HCT116 (cell line): ENCODE results near the gene ZNF555. TPM values are rescaled to one million over a fixed set of nuclear protein-coding genes. Genes with fewer than 3 reads are reported as not detected.

Source experiments
- ATAC-seq: fragments of 200-7000 bp; cut with Tn5 transposase; 2 replicates; pipeline ENCODE4 v1.9.1; 2020; ENCODE audit warnings: mild to moderate bottlenecking, moderate library complexity
- BruUV-seq: library from RNA; stranded (reverse); fragments of 400-500 nt; replicated peaks from 2 replicates; lab custom pipeline; 2021; lab: Mats Ljungman, UMichigan
- CTCF ChIA-PET: fragments of 300-600 bp; sonication (Branson Sonifier 250); formaldehyde crosslinking; loops from one replicate; lab custom pipeline; 2021; ENCODE audit warnings: antibody characterized with exemption; lab: Charles Lee
- POLR2A ChIA-PET: fragments of 300-600, 350-600 bp; sonication (Branson Sonifier 250); formaldehyde crosslinking; loops from one replicate; lab custom pipeline; 2021; ENCODE audit warnings: antibody characterized with exemption; lab: Charles Lee
- RAD21 ChIA-PET, 2 experiments: fragments of 300-600 bp; sonication (Branson Sonifier 250); formaldehyde crosslinking; loops; one replicate each; lab custom pipeline; 2023; ENCODE audit warnings: low total read pairs in 2 of 2; ENCODE audit not compliant: uncharacterized antibody in 2 of 2, unreplicated experiment in 2 of 2, low non-redundant PET in 1 of 2; lab: Charles Lee
- DNase-seq: peaks from one replicate; pipeline ENCODE4 v3.0.0-alpha.2; 2010; ENCODE audit warnings: low read depth, low spot score
- H2AFZ ChIP-seq: fragments of 200-600 bp; shearing (Covaris generic), sonication (generic); 2 replicates; pipeline ENCODE4 v1.6.1; 2017; ENCODE audit warnings: low read depth, mixed run types, mixed read lengths, antibody characterized with exemption, low read length; ENCODE audit not compliant: poor library complexity, severe bottlenecking
- H3K27ac ChIP-seq: 2 replicates; pipeline ENCODE4 v1.5.1; 2012; ENCODE audit warnings: low read depth, low read length
- H3K27me3 ChIP-seq: fragments of 200-600 bp; sonication (generic); 2 replicates; pipeline ENCODE4 v1.6.1; 2016; ENCODE audit warnings: mixed run types, low read length, mixed read lengths; ENCODE audit not compliant: insufficient read depth
- H3K36me3 ChIP-seq, 2 experiments: fragments of 200-500 bp in 1 of 2; fragments of 200-600 bp in 1 of 2; sonication (Bioruptor generic) in 1 of 2; sonication (generic) in 1 of 2; 2 replicates each; pipeline versions ENCODE4 v1.5.1 to v1.6.1; 2014 to 2016; ENCODE audit warnings: low read length in 2 of 2, inconsistent platforms in 1 of 2, mixed read lengths in 1 of 2, mixed run types in 1 of 2; ENCODE audit not compliant: insufficient read depth in 2 of 2, control insufficient read depth in 1 of 2
- H3K4me1 ChIP-seq, 2 experiments: fragments of 200-600 bp in 1 of 2; sonication (generic) in 1 of 2; 2 replicates each; pipeline versions ENCODE4 v1.5.1 to v1.6.1; 2012 to 2017; ENCODE audit warnings: low read length in 2 of 2, inconsistent platforms in 1 of 2, mild to moderate bottlenecking in 1 of 2, mixed read lengths in 1 of 2, mixed run types in 1 of 2, moderate library complexity in 1 of 2; ENCODE audit not compliant: insufficient read depth in 2 of 2, control insufficient read depth in 1 of 2
- H3K4me2 ChIP-seq: fragments of 200-600 bp; sonication (generic); 2 replicates; pipeline ENCODE4 v1.6.1; 2017; ENCODE audit warnings: mixed run types, low read length, mixed read lengths
- H3K4me3 ChIP-seq, 2 experiments: fragments of 200-600 bp in 1 of 2; sonication (generic) in 1 of 2; replicated peaks in 1 of 2; 2 replicates each; pipeline ENCODE4 v1.5.1; 2011 to 2016; ENCODE audit warnings: low read length in 2 of 2, control low read depth in 1 of 2, low read depth in 1 of 2, mild to moderate bottlenecking in 1 of 2, mixed read lengths in 1 of 2, mixed run types in 1 of 2
- H3K79me2 ChIP-seq: fragments of 200-600 bp; sonication (generic); 2 replicates; pipeline ENCODE4 v1.6.1; 2017; ENCODE audit warnings: mild to moderate bottlenecking, mixed run types, low read length, moderate library complexity, mixed read lengths; ENCODE audit not compliant: insufficient read depth
- H3K9ac ChIP-seq: fragments of 200-600 bp; sonication (generic); 2 replicates; pipeline ENCODE4 v1.6.1; 2016; ENCODE audit warnings: low read length, mixed read lengths
- H3K9me2 ChIP-seq: fragments of 200-600 bp; sonication (generic), shearing (Covaris generic); 2 replicates; pipeline ENCODE4 v1.6.1; 2017; ENCODE audit warnings: mixed run types, mild to moderate bottlenecking, moderate library complexity; ENCODE audit not compliant: insufficient read depth
- H3K9me3 ChIP-seq, 2 experiments: fragments of 200-500 bp in 1 of 2; fragments of 200-600 bp in 1 of 2; sonication (Bioruptor generic) in 1 of 2; sonication (generic) in 1 of 2; 2 replicates each; pipeline ENCODE4 v1.6.1; 2014 to 2017; ENCODE audit warnings: low read length in 2 of 2, mixed read lengths in 2 of 2, inconsistent platforms in 1 of 2, low read depth in 1 of 2, mild to moderate bottlenecking in 1 of 2, mixed run types in 1 of 2, moderate library complexity in 1 of 2; ENCODE audit not compliant: control insufficient read depth in 1 of 2, insufficient read depth in 1 of 2
- H4K20me1 ChIP-seq: fragments of 200-600 bp; sonication (generic), shearing (Covaris generic); 2 replicates; pipeline ENCODE4 v1.6.1; 2017; ENCODE audit warnings: mixed run types, mild to moderate bottlenecking, moderate library complexity; ENCODE audit not compliant: insufficient read depth
- ATF3 ChIP-seq: IDR thresholded peaks from 2 replicates; pipeline ENCODE4 v1.6.1; 2012
- CBX3 ChIP-seq: IDR thresholded peaks from 2 replicates; pipeline ENCODE4 v1.6.1; 2012; ENCODE audit warnings: low read depth
- CEBPB ChIP-seq: IDR thresholded peaks from 2 replicates; pipeline ENCODE4 v1.6.1; 2012; ENCODE audit warnings: low read depth
- CTCF ChIP-seq, 3 experiments: fragments of 200-600 bp in 1 of 3; sonication (generic) in 1 of 3; IDR thresholded peaks in 2 of 3; conservative IDR thresholded peaks in 1 of 3; 2 replicates each; pipeline ENCODE4 v1.5.1; 2012 to 2017; ENCODE audit warnings: low read depth in 2 of 3, low read length in 2 of 3, antibody characterized with exemption in 1 of 3, borderline replicate concordance in 1 of 3, control low read depth in 1 of 3, mild to moderate bottlenecking in 1 of 3, mixed read lengths in 1 of 3, mixed run types in 1 of 3, moderate library complexity in 1 of 3; ENCODE audit not compliant: insufficient read depth in 1 of 3
- ELF1 ChIP-seq: IDR thresholded peaks from 2 replicates; pipeline ENCODE4 v1.6.1; 2012; ENCODE audit warnings: low read depth, borderline replicate concordance
- FOSL1 ChIP-seq: IDR thresholded peaks from 2 replicates; pipeline ENCODE4 v1.6.1; 2012; ENCODE audit warnings: low read depth
- POLR2AphosphoS5 ChIP-seq: IDR thresholded peaks from 2 replicates; pipeline ENCODE4 v1.6.1; 2011; ENCODE audit warnings: mild to moderate bottlenecking, low read depth, low read length, moderate library complexity
- RAD21 ChIP-seq: IDR thresholded peaks from 2 replicates; pipeline ENCODE4 v1.6.1; 2012; ENCODE audit warnings: low read depth, mild to moderate bottlenecking
- SIN3A ChIP-seq: IDR thresholded peaks from 2 replicates; pipeline ENCODE4 v1.6.1; 2012; ENCODE audit warnings: low read depth
- SRF ChIP-seq: IDR thresholded peaks from 2 replicates; pipeline ENCODE4 v1.6.1; 2012; ENCODE audit warnings: low read depth
- ZNF274 ChIP-seq: fragments of 200-500 bp; sonication (Bioruptor generic); IDR thresholded peaks from 2 replicates; pipeline ENCODE4 v1.6.1; 2014; ENCODE audit warnings: mild to moderate bottlenecking, low read depth, low read length, inconsistent platforms
- intact Hi-C: fragments of 100-400 bp; cut with micrococcal nuclease; formaldehyde crosslinking; loops from 2 replicates; pipeline ENCODE4 v1.10.0; 2022
- total RNA-seq: library from RNA; stranded (reverse); gene quantifications from one replicate; pipeline ENCODE4 v1.2.1, GENCODE V29; 2021; ENCODE audit not compliant: unreplicated experiment

Gene ZNF555
- total RNA-seq, 1 experiment from 2014 or later: 4.5 TPM

GRCh38 chr19:2887391-2887914, 46.2 kb downstream of the ZNF555 start:
- no peak overlapping the region for H3K4me3 ChIP-seq
- CTCF ChIA-PET: interaction anchor here (0.6 to 2.1 kb wide), 8 partner anchors 13 to 239 kb away, joined by 3 to 19 read pairs (median 4); partner anchors contain the start of genes ZNF555, ZNF57 and ZNF77
- peak; percentile 90 for ATAC-seq

More at GRCh38 chr19:2887391-2887914, 46.2 kb downstream of the ZNF555 start:
- Histone ChIP-seq H3K9ac (no peak overlapping the region), H3K36me3 (no peaks in the 10 kb centered on the region), H3K27ac (no peak overlapping the region), H3K79me2 (no peaks in the 10 kb centered on the region), H3K9me2 (no peaks in the 10 kb centered on the region), H3K27me3 (no peaks in the 10 kb centered on the region), H3K9me3 (no peaks in the 10 kb centered on the region; a peak in 1 of 4 replicates), H2AFZ (peak overlapping the region; percentile 59), H4K20me1 (no peaks in the 10 kb centered on the region), H3K4me1 (no peaks in the 10 kb centered on the region), H3K4me2 (peak overlapping the region; percentile 7; the same call in 1 of the 2 replicates)
- DNase-seq: peak; percentile 64
- ChIA-PET RAD21 (interaction anchor here (0.5 to 0.6 kb wide), 2 partner anchors 11 to 65 kb away, joined by 3 to 4 read pairs; no protein-coding TSS in a partner anchor), POLR2A (interaction anchor here (1.1 to 1.2 kb wide), 2 partner anchors 13 to 63 kb away, joined by 6 to 9 read pairs; partner anchors contain the start of gene ZNF57)
- TF ChIP-seq FOSL1 (peak; percentile 13; the same call in 1 of the 2 replicates), ELF1 (no peak), CBX3 (peak; percentile 37; the same call in 1 of the 2 replicates), POLR2AphosphoS5 (no peak), ZNF274 (no peak), RAD21 (peak; percentile 68), CTCF (IDR thresholded peaks at IDR 0.05 in 2 of 3, conservative IDR thresholded peaks at IDR 0.05 in 1 of 3; ENCODE audit: borderline replicate concordance in 1 of 3, insufficient read depth in 1 of 3, low read depth in 2 of 3, low read length in 2 of 3) (peak; percentile 47 to 64 (median 56); a peak in 5 of 6 replicates), SRF (no peak), CEBPB (no peak), SIN3A (no peak), ATF3 (no peak)
- intact Hi-C loops: no loop called here
- no TSS peak for BruUV-seq
